ENCODE data around the gene TPI1.
A peak's percentile ranks its signal among the peaks of the same experiment; 100 is the strongest.

The TPI1 gene

GRCh38 chr12:6867413-6868210, at the start of gene TPI1:
Gene TPI1, plus strand, starts transcription at chr12:6867531. Its CDS starts 36 bp downstream, at chr12:6867567.
- DNase-seq, result peak in 53 of 56 donors; percentile 33 to 88 (median 78)

- DNase-seq, result no peak
Measured at GRCh38 chr12:6817662-6818157, 49.6 kb upstream of the TPI1 start.

- DNase-seq, result no peak
Measured at GRCh38 chr12:6818222-6818621, 49.1 kb upstream of the TPI1 start.

- no peak for DNase-seq
Measured at GRCh38 chr12:6818645-6819044, 48.7 kb upstream of the TPI1 start.

DNA sequence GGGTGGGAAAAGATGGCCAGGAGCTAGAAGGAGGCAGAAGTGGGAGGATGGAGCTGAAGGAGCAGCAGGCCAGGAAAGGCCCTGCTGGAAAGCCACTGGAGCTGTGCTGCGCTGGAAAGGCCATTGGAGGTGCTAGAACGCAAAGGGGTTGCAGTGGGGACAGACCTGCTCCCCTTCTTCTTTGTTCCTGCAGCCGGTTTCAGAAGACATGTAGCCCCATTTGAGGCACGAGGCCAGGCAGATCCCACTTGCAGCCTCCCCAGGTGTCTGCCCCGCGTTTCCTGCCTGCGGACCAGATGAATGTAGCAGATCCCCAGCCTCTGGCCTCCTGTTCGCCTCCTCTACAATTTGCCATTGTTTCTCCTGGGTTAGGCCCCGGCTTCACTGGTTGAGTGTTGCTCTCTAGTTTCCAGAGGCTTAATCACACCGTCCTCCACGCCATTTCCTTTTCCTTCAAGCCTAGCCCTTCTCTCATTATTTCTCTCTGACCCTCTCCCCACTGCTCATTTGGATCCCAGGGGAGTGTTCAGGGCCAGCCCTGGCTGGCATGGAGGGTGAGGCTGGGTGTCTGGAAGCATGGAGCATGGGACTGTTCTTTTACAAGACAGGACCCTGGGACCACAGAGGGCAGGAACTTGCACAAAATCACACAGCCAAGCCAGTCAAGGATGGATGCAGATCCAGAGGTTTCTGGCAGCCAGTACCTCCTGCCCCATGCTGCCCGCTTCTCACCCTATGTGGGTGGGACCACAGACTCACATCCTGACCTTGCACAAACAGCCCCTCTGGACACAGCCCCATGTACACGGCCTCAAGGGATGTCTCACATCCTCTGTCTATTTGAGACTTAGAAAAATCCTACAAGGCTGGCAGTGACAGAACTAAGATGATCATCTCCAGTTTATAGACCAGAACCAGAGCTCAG, 48.0 kb upstream of the TPI1 start:
- DNase-seq, result no peak

GRCh38 chr12:6820166-6820565, 47.2 kb upstream of the TPI1 start:
- no peak for DNase-seq

GRCh38 chr12:6821591-6822425, 45.5 kb upstream of the TPI1 start, which contains the start of gene GPR162:
Gene GPR162, plus strand, starts transcription at chr12:6821821. Its CDS starts 2,078 bp downstream, at chr12:6823899.
- DNase-seq, result peak in 30 of 56 donors; percentile 13 to 83 (median 58)

DNA sequence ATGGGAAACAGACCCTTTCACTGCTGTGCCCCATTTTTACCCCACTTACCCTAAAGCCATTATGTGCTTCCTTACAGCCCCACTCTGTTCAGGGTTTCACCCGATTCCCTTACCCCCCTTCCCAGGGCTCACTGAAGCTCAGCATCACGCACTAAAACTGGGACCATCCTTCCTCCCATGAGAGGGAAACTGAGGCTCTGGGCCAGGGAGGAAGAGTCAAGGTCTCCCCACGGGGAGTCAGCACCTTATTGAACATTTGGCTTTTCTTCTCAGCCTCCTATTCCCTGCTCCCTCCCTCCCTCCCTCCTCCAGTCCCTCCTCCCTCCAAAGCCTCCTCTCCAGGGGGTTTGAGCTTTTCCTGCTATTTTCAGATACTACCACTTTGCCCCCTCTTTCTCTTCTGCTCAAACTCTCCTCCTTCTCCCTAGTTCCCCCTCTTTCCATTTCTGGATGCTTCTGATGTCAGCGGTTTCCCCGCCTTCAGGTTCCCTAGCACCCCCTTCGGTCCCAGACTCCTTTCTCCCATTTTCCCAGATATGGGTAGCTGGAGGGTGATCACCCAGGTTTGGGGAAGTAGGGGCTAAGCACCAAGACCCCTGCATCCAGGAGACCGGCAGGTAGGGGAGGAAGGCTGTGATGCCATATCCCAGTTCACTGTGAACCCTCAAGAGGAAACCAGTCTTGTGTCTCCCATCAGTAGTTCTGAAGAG, 44.8 kb upstream of the TPI1 start:
- DNase-seq, result peak in 4 of 56 donors; percentile 10 to 41 (median 22)

DNA sequence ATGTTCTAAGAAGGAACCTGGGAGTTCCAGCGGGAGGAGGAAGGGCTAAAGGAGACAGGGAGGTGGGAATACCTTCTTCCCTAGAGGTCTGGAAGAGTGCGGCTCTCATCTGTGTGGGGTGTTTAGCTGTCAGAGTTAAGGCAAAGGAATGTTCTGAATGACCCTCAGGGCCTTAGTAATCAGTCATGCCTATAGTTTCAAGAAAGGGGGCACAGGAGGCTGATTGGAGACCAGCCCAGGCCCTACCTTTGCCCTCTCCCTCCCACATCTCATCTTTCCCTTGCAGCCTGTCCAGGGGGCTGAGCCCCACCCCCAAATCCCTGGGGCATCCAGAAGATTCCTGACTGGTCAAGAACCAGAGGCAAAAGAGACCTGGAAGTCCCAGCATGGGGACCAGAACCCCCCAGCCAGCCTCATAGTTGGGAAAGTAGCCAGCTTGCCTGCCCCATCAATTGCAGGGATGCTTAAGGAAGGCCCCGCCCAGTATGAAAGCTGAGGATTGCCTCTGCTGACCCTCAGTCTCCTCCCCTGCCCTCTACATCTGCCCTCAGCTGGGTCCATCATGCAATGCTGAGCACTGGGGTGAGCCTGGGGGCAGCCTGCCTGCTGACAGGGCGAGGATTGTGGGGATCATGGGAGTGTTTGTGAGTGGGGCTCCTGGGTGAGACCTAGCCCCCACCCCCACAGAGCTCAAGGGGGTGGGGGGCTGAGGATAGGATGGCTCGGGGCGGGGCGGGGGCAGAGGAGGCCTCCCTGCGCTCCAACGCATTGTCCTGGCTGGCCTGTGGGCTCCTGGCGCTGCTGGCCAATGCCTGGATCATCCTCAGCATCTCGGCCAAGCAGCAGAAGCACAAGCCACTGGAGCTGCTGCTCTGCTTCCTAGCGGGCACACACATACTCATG, 43.9 kb upstream of the TPI1 start:
- DNase-seq, result no peak

- peak in 1 of 56 donors; percentile 9 for DNase-seq
Measured at GRCh38 chr12:6824085-6824775, 43.1 kb upstream of the TPI1 start.

GRCh38 chr12:6824901-6825381, 42.4 kb upstream of the TPI1 start:
- no peak for DNase-seq

GRCh38 chr12:6825398-6826124, 41.8 kb upstream of the TPI1 start:
- DNase-seq, result peak in 52 of 56 donors; percentile 26 to 90 (median 66)

- DNase-seq, result no peak
Measured at GRCh38 chr12:6826125-6826733, 41.1 kb upstream of the TPI1 start.

DNA sequence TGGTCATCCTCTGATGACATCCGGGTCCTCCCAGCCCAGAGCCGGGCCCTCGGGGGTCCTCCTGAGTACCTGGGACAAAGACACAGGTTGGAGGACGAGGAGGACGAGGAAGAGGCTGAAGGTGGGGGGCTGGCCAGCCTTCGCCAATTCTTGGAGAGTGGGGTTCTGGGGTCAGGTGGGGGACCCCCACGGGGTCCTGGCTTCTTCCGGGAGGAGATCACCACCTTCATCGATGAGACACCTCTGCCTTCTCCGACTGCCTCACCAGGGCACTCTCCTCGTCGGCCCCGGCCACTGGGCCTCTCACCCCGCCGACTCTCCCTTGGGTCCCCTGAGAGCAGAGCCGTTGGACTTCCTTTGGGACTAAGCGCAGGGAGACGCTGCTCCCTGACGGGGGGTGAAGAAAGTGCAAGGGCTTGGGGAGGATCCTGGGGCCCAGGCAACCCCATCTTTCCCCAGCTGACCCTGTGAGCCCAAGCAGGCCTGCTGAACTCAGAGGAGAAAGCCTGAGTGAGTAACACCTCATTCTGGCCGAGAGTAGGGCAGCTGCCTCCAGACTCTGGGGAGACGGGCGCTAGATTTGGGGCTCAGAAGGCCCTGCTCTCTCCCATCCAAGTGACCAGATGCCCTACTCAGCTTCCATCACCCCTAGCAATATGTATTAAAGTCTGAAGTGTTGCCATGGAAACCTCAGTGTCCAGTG, 40.4 kb upstream of the TPI1 start:
- no peak for DNase-seq

DNA sequence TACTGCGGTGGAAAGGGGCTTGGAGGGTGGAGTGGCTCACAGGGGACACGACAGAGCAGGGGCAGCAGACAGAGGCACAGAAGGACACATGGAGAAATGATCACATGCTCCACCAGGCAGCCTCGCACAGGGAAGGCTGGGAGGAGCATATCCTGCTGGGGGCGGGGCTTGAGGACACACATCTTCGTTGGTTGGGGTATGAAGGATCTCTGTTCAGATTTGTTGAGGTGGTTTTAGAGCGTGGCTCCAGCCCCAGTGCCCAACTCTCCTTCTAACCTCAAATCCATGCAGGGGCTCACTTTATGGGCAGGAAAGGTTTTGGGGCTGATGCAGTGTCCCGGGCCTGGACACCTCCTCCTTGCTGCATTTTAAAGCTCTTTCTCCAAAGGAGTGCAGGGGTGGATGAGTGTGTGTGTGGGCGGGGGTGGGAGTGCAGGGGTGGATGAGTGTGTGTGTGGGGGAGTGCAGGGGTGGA, 39.9 kb upstream of the TPI1 start:
- peak in 52 of 56 donors; percentile 9 to 88 (median 54) for DNase-seq
